T-helper 2 cell (primary cell): ENCODE results near the gene CACNA2D2.

ENCODE experiments used
- DNase-seq, 5 experiments: peaks; one replicate each; pipeline versions ENCODE4 v3.0.0 to v3.0.0-alpha.2; 2012 to 2022

CACNA2D2 gene

GRCh38 chr3:50342813-50343633, 160.4 kb downstream of the CACNA2D2 start:
- DNase-seq, result no peak

DNA sequence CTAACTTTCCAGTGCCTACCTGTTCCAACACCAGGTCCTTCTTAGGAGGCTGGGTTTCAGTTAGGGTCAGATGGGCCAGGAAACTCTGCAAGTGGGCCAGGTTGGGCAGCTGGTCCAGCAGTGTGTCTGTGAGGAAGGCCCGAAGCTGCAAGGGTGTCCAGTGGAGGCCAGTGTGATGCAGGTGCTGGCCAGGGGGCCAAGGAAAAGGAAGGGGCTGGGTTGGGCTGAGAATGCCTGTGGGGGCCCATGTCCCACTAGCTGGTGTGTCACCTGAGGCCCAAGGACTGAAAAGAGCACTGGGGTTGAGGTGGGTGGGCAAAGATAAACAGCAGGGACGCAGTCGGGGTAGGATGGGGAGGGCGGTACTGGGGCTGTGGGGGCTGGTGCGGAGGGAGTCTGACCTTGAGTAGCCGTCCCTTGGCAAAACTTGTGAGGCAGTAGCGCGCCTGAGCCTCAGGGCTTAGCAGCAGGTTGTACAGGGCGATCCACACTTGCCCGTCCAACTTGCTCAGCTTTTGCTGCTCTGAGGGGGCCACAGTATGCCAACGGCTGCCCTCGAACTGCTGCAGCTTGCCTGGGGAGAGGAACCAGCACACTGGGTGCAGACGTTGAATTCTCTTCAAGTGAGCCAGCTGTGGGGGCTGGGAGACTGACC, 161.3 kb downstream of the CACNA2D2 start:
- no peak for DNase-seq

DNA sequence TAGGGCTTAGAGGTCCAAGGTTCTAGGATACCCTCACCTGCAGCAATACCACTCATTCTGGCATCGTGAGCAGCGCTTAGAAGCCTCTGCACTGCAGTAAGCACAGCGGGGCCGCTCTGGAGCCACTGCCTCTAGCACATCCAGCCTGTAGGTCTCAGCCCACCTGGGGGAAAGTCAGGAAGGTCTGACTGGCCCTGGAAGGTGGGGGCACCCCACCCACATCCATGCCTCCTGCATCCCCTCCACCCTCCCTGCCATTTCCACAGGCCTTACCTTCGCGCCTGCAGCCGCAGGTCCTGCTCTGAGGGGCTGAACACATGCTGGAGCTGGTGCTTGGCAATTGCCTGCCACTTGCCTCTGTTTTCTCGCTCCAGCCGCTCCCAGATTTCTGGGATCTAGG, 161.9 kb downstream of the CACNA2D2 start:
- peak in 2 of 5 experiments; percentile 27 to 46 for DNase-seq

GRCh38 chr3:50340448-50341329, 162.7 kb downstream of the CACNA2D2 start, which contains the start of gene RASSF1:
RASSF1 (minus strand) TSS chr3:50340836; CDS start chr3:50340805, 31 bp downstream.
- DNase-seq, result peak; percentile 42 to 88 (median 51)

DNA sequence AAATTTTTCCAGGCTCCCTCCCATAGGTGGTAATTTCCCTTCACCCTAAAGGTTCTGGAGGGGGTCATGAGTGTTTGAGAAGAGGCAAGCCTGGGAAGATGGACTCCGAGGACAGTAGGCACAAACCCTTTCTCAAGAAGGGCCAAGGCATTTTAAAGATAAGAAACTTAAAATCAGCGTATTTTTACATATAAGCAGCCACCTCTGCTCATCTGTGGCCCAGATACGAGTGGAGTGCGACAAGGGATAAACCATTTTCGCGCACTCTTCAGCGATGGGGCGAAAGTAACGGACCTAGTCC, 163.3 kb downstream of the CACNA2D2 start:
- no peak for DNase-seq

- DNase-seq, result no peak
Measured at GRCh38 chr3:50339485-50340146, 163.8 kb downstream of the CACNA2D2 start.

DNA sequence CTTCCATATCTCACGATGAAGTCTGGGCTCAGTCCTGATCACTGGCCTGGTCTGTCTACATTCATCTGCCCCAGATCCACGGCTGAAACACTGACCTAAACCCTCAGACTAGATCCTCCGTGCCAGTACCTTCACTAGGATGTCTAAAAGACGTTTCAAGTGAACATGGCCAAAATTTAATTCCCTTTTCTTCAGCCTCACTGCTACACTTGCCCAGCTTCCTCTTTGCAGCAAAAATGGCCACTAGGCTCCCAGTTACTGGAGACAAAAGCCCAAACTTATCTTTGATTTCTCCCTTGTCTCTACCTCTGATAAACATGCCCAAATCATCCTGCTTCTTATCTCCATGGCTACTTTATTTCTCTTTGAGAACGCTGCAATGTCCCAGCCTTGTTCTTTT, 164.5 kb downstream of the CACNA2D2 start:
- no peak for DNase-seq

GRCh38 chr3:50337175-50337861, 166.1 kb downstream of the CACNA2D2 start:
- peak; percentile 81 to 99 (median 93) for DNase-seq

GRCh38 chr3:50336452-50337174, 166.8 kb downstream of the CACNA2D2 start:
- DNase-seq, result no peak

GRCh38 chr3:50334339-50335075, 168.9 kb downstream of the CACNA2D2 start:
- no peak for DNase-seq

DNA sequence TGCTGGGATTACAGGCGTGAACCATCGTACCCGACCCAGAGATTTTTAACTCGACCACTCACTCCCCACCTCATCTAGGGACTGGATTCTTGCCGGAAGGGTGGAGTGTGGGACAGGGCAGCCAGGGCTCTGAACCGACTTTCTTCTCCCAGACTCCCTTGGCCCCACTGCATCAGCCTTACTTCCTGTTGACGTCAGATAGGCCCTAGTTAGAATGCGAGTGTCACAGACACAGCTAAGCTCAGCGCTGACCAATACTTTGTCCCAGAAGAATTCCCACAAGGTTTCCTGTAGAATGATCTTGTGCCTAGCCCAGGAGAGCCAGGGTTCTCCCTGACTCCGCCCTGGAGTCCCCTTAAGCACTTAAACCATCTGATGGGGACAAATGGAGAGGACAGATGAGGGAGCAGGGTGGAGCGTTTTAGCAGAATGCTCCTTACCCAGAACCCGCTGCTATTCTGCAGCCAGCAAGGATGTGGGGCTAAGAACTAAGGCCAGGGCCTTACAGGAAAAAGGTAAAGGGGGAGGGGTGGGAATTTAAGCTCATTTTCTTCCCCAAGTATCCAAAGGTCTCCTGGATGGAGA, 169.6 kb downstream of the CACNA2D2 start:
- DNase-seq, result peak in 1 of 5 experiments; percentile 43

DNA sequence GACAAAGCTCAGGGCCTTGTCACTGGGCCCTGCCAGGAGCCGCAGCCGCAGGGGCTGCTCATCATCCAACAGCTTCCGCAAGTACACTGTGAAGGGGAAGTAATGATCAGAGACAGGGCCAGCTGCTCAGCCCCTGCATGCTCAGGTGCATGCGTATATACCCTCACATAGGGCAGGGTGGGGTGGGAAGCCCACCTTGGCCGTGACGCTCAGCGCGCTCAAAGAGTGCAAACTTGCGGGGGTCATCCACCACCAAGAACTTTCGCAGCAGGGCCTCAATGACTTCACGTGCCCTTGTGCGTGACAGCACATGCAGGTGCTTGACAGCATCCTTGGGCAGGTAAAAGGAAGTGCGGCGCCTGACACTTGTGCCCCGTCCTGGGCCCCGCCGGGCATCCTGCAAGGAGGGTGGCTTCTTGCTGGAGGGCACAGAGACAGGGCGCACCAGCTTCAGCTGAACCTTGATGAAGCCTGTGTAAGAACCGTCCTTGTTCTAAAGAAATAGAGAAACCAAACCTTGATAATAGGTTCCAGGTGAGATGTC, 172.0 kb downstream of the CACNA2D2 start:
- no peak for DNase-seq

- no peak for DNase-seq
Measured at GRCh38 chr3:50330330-50330729, 173.1 kb downstream of the CACNA2D2 start.

GRCh38 chr3:50327943-50328691, 175.3 kb downstream of the CACNA2D2 start, which contains the start of gene TUSC2:
TUSC2 (minus strand) TSS chr3:50328223; CDS start chr3:50328099, 124 bp downstream.
- DNase-seq, result peak; percentile 88 to 96 (median 92)

DNA sequence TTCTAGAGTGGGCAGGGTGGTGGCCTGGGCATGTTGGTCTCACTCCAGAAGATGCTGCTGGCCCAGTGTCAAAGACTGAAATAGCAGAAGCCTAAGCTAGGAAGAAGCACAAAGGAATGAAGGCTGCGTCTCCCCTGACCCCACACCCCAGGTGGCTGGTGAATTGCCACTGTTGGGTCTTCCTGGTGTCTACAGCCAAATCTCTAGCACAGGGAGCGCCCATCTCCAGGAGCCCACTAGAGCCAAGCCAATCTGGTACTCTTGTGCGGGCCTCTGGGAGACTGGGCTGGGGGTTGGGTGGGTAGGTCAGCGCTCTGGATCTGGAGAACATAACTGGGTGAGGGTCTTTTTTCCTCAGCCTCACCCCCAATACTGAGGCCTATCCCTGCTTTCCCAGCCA, 176.3 kb downstream of the CACNA2D2 start:
- DNase-seq, result no peak

DNA sequence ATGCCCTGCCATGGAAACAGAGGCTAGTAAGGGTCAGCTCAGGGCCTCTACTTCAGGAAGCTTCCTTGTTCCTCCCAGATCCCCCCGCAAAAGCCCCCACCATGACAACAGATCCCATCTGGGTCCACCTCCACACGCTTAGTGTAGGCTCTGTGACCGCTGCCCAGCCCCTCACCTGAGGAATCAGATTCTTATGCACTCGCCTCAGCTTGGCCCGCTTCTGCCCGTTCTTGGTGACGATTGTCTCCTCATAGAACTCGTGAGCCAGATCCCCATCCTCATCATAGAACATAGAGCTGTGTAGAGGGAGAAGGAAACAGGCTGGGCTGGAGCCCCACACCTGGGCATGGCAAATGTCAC, 177.3 kb downstream of the CACNA2D2 start:
- no peak for DNase-seq

DNA sequence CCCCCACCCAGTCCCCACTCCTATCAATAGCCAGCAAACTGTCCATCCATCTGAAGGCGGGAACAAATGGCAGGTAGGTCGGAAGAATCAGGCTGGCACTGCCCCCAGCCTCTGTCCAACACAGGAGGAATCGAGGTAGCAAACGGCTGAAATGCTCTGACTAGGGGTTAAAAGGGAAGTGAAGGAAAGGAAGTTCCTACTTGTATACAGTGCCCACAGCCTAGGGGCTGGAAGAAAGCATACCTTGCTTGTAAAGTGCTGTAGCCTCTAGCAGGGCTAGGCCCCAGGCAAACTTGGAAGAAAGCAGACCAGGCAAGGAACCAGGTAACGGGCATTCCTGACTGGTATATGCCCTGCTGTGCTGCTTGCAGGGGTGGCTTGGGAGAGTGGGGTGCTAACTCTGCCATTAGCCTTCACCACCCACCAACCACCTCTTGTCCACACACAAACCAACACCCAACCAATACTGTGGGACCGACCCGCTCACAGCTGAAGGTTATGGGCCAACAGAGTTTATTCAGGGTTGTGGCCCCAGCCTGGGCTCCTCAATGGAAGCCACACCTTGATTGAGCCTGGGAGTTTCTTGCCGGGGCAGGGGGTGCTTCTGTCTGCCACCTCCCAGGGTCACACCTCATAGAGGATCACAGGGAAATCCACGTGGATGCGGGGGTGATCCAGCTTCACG, 177.8 kb downstream of the CACNA2D2 start:
- DNase-seq, result no peak

DNA sequence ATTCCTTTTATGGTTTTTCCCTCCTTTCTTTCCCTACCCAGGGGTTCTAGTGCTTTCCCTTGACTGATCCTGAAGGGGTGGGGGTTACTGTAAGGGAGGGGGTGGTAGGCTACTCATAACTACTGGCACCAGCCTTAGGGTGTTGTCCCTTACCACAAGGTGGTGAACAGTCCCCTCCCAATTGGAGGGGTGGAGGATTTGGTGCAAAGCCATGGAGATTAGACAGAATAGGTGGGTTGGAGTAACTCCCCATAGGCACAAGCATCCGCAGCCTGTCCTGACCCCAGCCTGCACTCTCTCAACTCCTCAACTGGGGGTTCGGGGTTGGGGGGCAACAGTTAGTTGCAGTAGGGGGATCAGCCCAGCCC, 178.3 kb downstream of the CACNA2D2 start:
- DNase-seq, result no peak
